HUES6 (cell line): Measurements from ENCODE around the gene KIRREL1.

ENCODE experiments used
- H3K27ac ChIP-seq: 2 replicates; pipeline ENCODE4 v1.7.0; 2013; ENCODE audit warnings: low read depth, mild to moderate bottlenecking, low read length, inconsistent platforms
- H3K27me3 ChIP-seq: 2 replicates; pipeline ENCODE4 v1.6.1; 2013; ENCODE audit warnings: low read length; ENCODE audit not compliant: control insufficient read depth, insufficient read depth
- H3K36me3 ChIP-seq: 2 replicates; pipeline ENCODE4 v1.6.1; 2013; ENCODE audit warnings: low read length; ENCODE audit not compliant: control insufficient read depth, insufficient read depth
- H3K4me1 ChIP-seq: 2 replicates; pipeline ENCODE4 v1.6.1; 2013; ENCODE audit warnings: low read length; ENCODE audit not compliant: control insufficient read depth, insufficient read depth
- H3K4me3 ChIP-seq: 2 replicates; pipeline ENCODE4 v1.5.1; 2013; ENCODE audit warnings: low read depth, low read length
- H3K9ac ChIP-seq: one replicate; pipeline ENCODE4 v1.6.1; 2013; ENCODE audit warnings: mild to moderate bottlenecking, low read length
- H3K9me3 ChIP-seq: 2 replicates; pipeline ENCODE4 v1.6.1; 2013; ENCODE audit warnings: low read depth, low read length; ENCODE audit not compliant: control insufficient read depth, insufficient read depth

Gene KIRREL1

GRCh38 chr1:158147401-158147800 lies 154.0 kb downstream of the KIRREL1 start:
- Histone ChIP-seq H3K4me1 (peaks cover 4% of the 10 kb centered on the region), H3K27me3 (0 out of 2 replicates have a peak, but pooled peaks cover 10% of the 10 kb centered on the region), H3K27ac (no peak overlapping the region), H3K9me3 (no peaks in the 10 kb centered on the region), H3K4me3 (no peak overlapping the region), H3K9ac (no peak overlapping the region), H3K36me3 (no peaks in the 10 kb centered on the region)

- Histone ChIP-seq H3K27ac (no peak overlapping the region), H3K9me3 (no peaks in the 10 kb centered on the region), H3K27me3 (0 out of 2 replicates have a peak, but pooled peaks cover 10% of the 10 kb centered on the region), H3K4me1 (peaks cover 4% of the 10 kb centered on the region), H3K4me3 (no peak overlapping the region), H3K9ac (no peak overlapping the region), H3K36me3 (no peaks in the 10 kb centered on the region)
These were observed 154.4 kb downstream of the KIRREL1 start for GRCh38 chr1:158147869-158148268.

- H3K27me3 ChIP-seq: 0 out of 2 replicates have a peak, but pooled peaks cover 10% of the 10 kb centered on the region
- H3K9ac ChIP-seq: no peak overlapping the region
- H3K9me3 ChIP-seq: no peaks in the 10 kb centered on the region
- H3K27ac ChIP-seq: no peak overlapping the region
- no peak overlapping the region for H3K4me3 ChIP-seq
- H3K4me1 ChIP-seq: peaks cover 4% of the 10 kb centered on the region
- no peaks in the 10 kb centered on the region for H3K36me3 ChIP-seq
These were observed 155.0 kb downstream of the KIRREL1 start for GRCh38 chr1:158148468-158148867.

GRCh38 chr1:158149175-158149574 lies 155.7 kb downstream of the KIRREL1 start:
- 0 out of 2 replicates have a peak, but pooled peaks cover 10% of the 10 kb centered on the region for H3K27me3 ChIP-seq
- H3K9me3 ChIP-seq: no peaks in the 10 kb centered on the region
- H3K4me3 ChIP-seq: peak overlapping the region; percentile 52
- H3K9ac ChIP-seq: no peak overlapping the region
- H3K4me1 ChIP-seq: peaks cover 5% of the 10 kb centered on the region
- no peaks in the 10 kb centered on the region for H3K36me3 ChIP-seq
- no peak overlapping the region for H3K27ac ChIP-seq
